SK-N-MC (cell line): ENCODE results near the gene CFP.

Experiments used
- DNase-seq: peaks from one replicate; pipeline ENCODE4 v3.0.0-alpha.2; 2011; ENCODE audit warnings: low read depth, low spot score
- H3K27ac ChIP-seq: fragments of 200-600 bp; sonication (generic); 2 replicates; pipeline ENCODE4 v1.5.1; 2016; ENCODE audit warnings: mixed run types
- H3K36me3 ChIP-seq: fragments of 200-600 bp; sonication (generic); 2 replicates; pipeline ENCODE4 v1.6.1; 2017; ENCODE audit warnings: antibody characterized with exemption, low read length, mixed read lengths; ENCODE audit not compliant: insufficient read depth
- H3K4me3 ChIP-seq: fragments of 200-600 bp; sonication (generic); 2 replicates; pipeline ENCODE4 v1.5.1; 2016
- H3K9ac ChIP-seq: fragments of 200-600 bp; sonication (generic); 2 replicates; pipeline ENCODE4 v1.8.0; 2017; ENCODE audit warnings: mixed run types, mixed read lengths; ENCODE audit not compliant: insufficient read length
- H3K9me3 ChIP-seq: fragments of 200-600 bp; sonication (generic); 2 replicates; pipeline ENCODE4 v1.6.1; 2017; ENCODE audit warnings: low read depth, mild to moderate bottlenecking, antibody characterized with exemption, low read length, moderate library complexity, mixed read lengths
- EZH2 ChIP-seq: fragments of 200-600 bp; sonication (generic); IDR thresholded peaks from one replicate; pipeline ENCODE4 v1.6.1; 2017; ENCODE audit warnings: antibody characterized with exemption
- FOXP2 ChIP-seq: optimal IDR thresholded peaks from 2 replicates; pipeline ENCODE3; 2011; ENCODE audit warnings: mild to moderate bottlenecking, moderate library complexity; ENCODE audit not compliant: insufficient read depth; ENCODE audit errors: extremely low read length, control extremely low read depth
- POLR2AphosphoS5 ChIP-seq: IDR thresholded peaks from 2 replicates; pipeline ENCODE4 v1.6.1; 2012; ENCODE audit warnings: mild to moderate bottlenecking, low read depth, low read length, borderline replicate concordance

Gene CFP

DNA sequence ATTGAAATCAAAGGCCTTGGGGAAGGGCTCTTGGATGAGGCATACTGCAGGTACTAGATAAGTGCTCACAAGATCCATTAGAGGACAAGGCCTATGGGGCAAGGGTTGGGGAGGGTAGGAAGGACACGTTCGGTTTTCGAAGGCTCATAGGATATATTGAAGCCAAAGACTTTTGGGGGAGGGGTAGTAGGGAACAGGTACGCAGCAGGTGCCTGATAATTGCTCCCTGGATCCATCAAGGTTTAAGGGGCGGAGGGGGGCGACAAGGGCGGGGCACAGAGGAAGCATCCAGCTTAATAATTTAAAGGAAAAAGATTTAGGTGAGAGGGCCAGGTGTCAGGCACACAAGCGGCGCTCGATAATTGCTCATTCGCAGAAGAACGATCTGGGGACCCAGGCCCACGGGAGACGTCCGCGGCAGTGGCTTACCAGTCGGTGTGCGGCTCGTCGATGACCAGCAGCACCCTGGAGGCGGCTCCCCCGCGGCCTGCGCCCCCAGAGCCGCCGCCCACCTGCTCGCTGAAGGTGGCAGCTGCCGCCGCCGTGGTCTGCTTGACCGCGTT, 10.7 kb downstream of the CFP start:
- peak overlapping the region; percentile 69 for H3K4me3 ChIP-seq
- H3K9me3 ChIP-seq, result no peaks in the 10 kb centered on the region

DNA sequence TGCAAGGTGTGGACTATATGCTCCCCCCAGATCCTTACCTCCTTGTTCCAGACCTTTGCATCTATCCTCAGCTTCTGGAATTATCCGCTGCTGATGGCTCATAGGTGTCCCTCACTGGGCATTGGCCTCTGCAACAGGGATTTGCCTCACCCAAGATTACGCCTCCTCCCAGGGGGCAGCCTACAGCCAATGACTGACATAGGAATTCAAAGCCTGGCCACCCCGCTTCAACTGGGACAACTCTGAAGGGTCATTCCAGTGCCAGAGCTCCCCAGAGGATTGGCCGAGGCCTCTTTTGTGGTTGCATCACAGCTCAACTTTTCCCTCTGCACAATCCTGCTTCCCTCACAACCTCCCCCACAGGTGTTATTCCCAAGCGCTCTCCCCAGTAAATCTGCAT, 15.1 kb downstream of the CFP start:
- no peaks in the 10 kb centered on the region for H3K36me3 ChIP-seq
- no peak overlapping the region for H3K4me3 ChIP-seq
- H3K27ac ChIP-seq, result no peak overlapping the region
- DNase-seq, result no peak
- H3K9ac ChIP-seq, result no peak overlapping the region
- TF ChIP-seq POLR2AphosphoS5 (no peak), FOXP2 (no peak), EZH2 (no peak)
- H3K9me3 ChIP-seq, result no peaks in the 10 kb centered on the region

More for the DNA sequence above, 10.7 kb downstream of the CFP start:
- Histone ChIP-seq H3K27ac (no peak overlapping the region), H3K36me3 (no peaks in the 10 kb centered on the region), H3K9ac (no peak overlapping the region)
- no peak for DNase-seq
- TF ChIP-seq FOXP2 (no peak), EZH2 (no peak), POLR2AphosphoS5 (no peak)

DNA sequence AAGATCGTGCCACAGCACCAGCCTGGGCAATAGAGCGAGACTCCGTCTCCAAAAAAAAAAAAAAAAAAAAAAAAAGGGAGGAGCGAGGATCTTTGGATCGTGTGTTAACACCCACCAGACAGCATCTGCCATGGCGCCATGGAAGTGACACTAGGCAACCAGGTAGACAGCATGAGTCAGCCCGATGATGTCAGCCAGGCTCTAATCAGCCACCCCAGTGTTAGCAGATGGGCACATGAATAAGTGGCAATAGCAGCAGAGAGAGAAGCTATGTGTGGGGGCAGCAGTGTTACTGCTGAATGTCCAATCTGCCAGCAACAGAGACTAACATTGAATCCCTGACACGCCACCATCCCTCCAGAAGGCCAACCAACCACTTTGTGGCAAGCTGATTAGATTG, 16.6 kb downstream of the CFP start:
- TF ChIP-seq FOXP2 (no peak), POLR2AphosphoS5 (no peak), EZH2 (no peak)
- Histone ChIP-seq H3K4me3 (no peak overlapping the region), H3K9ac (no peak overlapping the region), H3K27ac (no peak overlapping the region), H3K9me3 (no peaks in the 10 kb centered on the region), H3K36me3 (no peaks in the 10 kb centered on the region)
- DNase-seq, result no peak

DNA sequence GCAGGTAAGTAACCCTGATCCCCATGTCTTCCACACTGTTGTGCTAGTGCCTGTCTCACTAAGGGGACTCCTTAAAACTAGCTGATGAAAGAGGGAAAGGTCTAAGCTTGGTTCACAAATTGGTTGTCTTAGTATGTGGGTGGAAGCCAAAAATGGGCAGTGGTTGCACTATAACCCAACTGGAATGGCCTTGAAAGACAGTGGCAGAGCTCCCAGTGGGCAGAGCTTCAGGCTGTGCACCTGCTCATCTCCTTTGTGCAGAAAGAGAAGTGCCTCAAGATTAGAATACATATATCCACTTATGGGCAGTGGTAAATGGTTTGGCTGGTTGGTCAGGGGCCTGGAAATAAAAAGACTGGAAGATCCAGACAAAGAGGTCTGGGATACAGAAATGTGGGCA, 17.3 kb downstream of the CFP start:
- no peak for TF ChIP-seq EZH2
- TF ChIP-seq FOXP2, result no peak
- no peak for TF ChIP-seq POLR2AphosphoS5
- no peak for DNase-seq

DNA sequence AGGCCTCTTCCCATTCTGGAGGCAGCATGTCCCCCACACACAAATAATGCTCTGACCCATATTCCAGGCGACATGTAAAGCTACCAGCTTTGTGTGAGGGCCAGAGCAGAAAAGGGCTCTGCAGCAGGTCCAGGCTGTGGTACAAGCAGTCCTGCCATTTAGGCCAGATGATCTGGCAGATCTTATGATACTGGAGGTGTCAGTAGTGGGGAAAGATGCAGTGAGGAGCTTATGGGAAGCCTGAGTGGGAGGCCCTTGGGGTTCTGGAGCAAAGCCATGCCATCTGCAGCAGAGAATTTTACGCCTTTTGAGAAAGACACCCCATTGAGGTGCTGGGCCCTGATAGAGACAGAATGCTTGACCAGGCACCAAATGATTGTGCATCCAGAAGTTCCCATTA, 17.8 kb downstream of the CFP start:
- H3K36me3 ChIP-seq, result no peaks in the 10 kb centered on the region
- H3K4me3 ChIP-seq, result no peak overlapping the region
- H3K27ac ChIP-seq, result no peak overlapping the region
- no peak for TF ChIP-seq EZH2
- TF ChIP-seq POLR2AphosphoS5, result no peak
- TF ChIP-seq FOXP2, result no peak
- no peak for DNase-seq
- no peak overlapping the region for H3K9ac ChIP-seq
- H3K9me3 ChIP-seq, result no peaks in the 10 kb centered on the region

More for the DNA sequence above, 17.3 kb downstream of the CFP start:
- no peak overlapping the region for H3K4me3 ChIP-seq
- no peaks in the 10 kb centered on the region for H3K9me3 ChIP-seq
- no peak overlapping the region for H3K9ac ChIP-seq
- H3K36me3 ChIP-seq, result no peaks in the 10 kb centered on the region
- H3K27ac ChIP-seq, result no peak overlapping the region

DNA sequence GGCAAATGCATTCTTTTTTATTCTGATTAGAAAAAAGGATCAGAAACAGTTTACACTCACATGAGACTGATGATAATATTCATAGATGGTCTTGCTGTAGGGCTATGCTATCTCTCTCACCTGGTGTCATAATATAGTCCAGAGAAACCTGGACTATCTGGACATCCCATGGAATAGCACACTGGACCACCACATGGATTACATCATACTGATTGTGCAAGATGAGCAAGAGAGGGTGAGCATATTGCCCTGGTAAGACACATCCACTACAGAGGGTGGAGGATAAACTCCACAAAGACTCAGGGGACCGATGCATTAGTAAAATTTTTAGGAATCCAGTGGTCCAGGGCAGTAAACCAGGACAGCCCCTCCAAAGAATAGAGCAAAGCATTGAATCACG, 18.2 kb downstream of the CFP start:
- H3K36me3 ChIP-seq, result no peaks in the 10 kb centered on the region
- H3K9ac ChIP-seq, result no peak overlapping the region
- no peak overlapping the region for H3K27ac ChIP-seq
- no peaks in the 10 kb centered on the region for H3K9me3 ChIP-seq
- DNase-seq, result no peak
- no peak overlapping the region for H3K4me3 ChIP-seq
- TF ChIP-seq POLR2AphosphoS5 (no peak), EZH2 (no peak), FOXP2 (no peak)

DNA sequence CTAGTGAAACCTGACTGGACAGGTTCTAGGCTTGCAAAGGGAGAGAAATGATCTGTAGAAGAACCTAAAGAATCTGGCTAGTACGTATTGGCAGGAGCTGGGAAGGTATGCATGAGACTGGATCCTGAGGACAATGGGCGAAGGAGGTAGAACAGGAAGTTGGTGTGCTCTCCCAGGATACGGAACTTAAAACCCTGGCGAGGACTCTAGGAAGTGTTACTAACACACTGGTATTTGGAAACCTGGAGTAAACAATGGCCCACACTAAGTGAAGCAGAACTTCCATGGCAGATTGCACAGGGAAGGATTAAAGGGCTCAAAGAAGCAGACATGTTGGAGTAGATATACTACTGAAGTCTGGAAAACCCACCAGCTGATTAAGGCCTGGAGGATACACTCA, 19.2 kb downstream of the CFP start:
- H3K36me3 ChIP-seq, result no peaks in the 10 kb centered on the region
- no peak for DNase-seq
- H3K9me3 ChIP-seq, result no peaks in the 10 kb centered on the region
- no peak overlapping the region for H3K4me3 ChIP-seq
- no peak overlapping the region for H3K9ac ChIP-seq
- no peak for TF ChIP-seq EZH2
- TF ChIP-seq FOXP2, result no peak
- TF ChIP-seq POLR2AphosphoS5, result no peak
- H3K27ac ChIP-seq, result peak overlapping the region; percentile 98; the same call in 1 of the 2 replicates

DNA sequence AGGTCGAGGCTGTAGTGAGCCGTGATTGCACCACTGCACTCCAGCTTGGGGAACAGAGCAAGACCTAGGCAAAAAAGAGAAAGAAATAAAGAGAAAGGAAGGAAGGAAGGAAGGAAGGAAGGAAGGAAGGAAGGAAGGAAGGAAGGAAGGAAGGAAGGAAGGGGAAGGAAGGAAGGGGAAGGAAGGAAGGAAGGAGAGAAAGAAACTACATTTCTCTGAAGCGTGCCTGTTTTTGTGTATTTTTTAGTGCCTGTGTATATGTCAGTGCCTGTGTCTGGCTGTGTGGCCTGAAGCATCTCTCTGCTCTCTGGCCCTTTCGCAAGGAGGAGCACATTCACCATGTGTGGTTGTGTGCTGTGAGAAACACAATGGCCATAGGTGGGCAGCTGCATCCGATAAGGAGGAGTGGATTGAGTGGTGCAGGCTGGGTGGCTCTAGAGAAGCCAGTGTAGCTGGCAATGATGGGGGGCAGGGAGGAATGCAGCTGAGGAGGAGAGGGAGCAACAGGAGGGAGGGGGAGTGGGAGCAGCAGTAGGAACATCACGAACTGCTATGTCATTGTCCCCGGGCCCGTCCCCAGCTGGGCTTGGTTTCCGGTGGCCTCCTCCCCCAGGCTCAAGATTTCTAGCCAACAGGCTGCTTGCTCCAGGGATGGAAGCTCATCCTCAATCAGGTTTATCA, 21.5 kb downstream of the CFP start:
- H3K9ac ChIP-seq, result peak overlapping the region; percentile 57
- H3K4me3 ChIP-seq, result peak overlapping the region; percentile 58
- TF ChIP-seq POLR2AphosphoS5 (peak; percentile 31; the same call in 1 of the 2 replicates), EZH2 (no peak), FOXP2 (no peak)
- peak overlapping the region; percentile 98 for H3K27ac ChIP-seq
- H3K9me3 ChIP-seq, result no peaks in the 10 kb centered on the region
- H3K36me3 ChIP-seq, result no peaks in the 10 kb centered on the region
- DNase-seq, result peak; percentile 73
